ENCODE data around the gene FMO2. TPM values are rescaled to one million over a fixed set of nuclear protein-coding genes. Genes with fewer than 3 reads are reported as not detected.

FMO2 gene
- total and polyA plus RNA-seq, 4 donors = 157 to 232 (median 198) TPM

- WGBS, 2 donors = 49 to 52% methylated on average over 8 of the region's 8 CpGs
- intact Hi-C loops (cut with DNase I) = loop anchor here (2.0 to 5.0 kb wide), 3 partner anchors 45 to 75 kb away; partner anchors contain the start of gene FMO2 (in 1 of the 2)
- Histone ChIP-seq H3K4me1 (ENCODE audit: control insufficient read depth in 1 of 2, insufficient read depth in 2 of 2, low read length in 2 of 2) (peaks cover 3% of the 10 kb centered on the region in 2 donors), H3K27ac (ENCODE audit: low read depth in 1 of 2, low read length in 2 of 2) (peak overlapping the region; percentile 90 to 95), H3K4me3 (ENCODE audit: low read length in 2 of 2) (no peak overlapping the region), H3K27me3 (ENCODE audit: control insufficient read depth in 1 of 2, insufficient read depth in 2 of 2, low read length in 1 of 2) (no peaks in the 10 kb centered on the region), H3K9me3 (ENCODE audit: control insufficient read depth, low read length) (no peaks in the 10 kb centered on the region), H3K36me3 (ENCODE audit: control insufficient read depth in 1 of 2, insufficient read depth in 2 of 2, low read length in 1 of 2) (peaks cover 0 to 1% of the 10 kb centered on the region in 2 donors)
- ATAC-seq (ENCODE audit: low FRiP score) (peak; percentile 72), DNase-seq (peak in 1 of 2 donors; percentile 39)
These were observed 42.4 kb upstream of the FMO2 start for GRCh38 chr1:171142416-171143385.

GRCh38 chr1:171150156-171150555 lies 34.9 kb upstream of the FMO2 start:
- Histone ChIP-seq H3K4me1 (ENCODE audit: control insufficient read depth in 1 of 2, insufficient read depth in 2 of 2, low read length in 2 of 2) (no peaks in the 10 kb centered on the region), H3K36me3 (ENCODE audit: control insufficient read depth in 1 of 2, insufficient read depth in 2 of 2, low read length in 1 of 2) (no peaks in the 10 kb centered on the region), H3K27me3 (ENCODE audit: control insufficient read depth in 1 of 2, insufficient read depth in 2 of 2, low read length in 1 of 2) (no peaks in the 10 kb centered on the region), H3K27ac (ENCODE audit: low read depth in 1 of 2, low read length in 2 of 2) (no peak overlapping the region), H3K9me3 (ENCODE audit: control insufficient read depth, low read length) (no peaks in the 10 kb centered on the region), H3K4me3 (ENCODE audit: low read length in 2 of 2) (no peak overlapping the region)
- WGBS, 2 donors = 82 to 90% methylated on average over 1 of the region's 1 CpG
- intact Hi-C loops (cut with DNase I) = no loop called here
- no peak for ATAC-seq (ENCODE audit: low FRiP score)
- DNase-seq = no peak

GRCh38 chr1:171152549-171152948 lies 32.6 kb upstream of the FMO2 start:
- H3K9me3 ChIP-seq (ENCODE audit: control insufficient read depth, low read length) = no peaks in the 10 kb centered on the region
- H3K4me3 ChIP-seq (ENCODE audit: low read length in 2 of 2) = no peak overlapping the region
- intact Hi-C loops (cut with DNase I) = no loop called here
- DNase-seq (no peak), ATAC-seq (ENCODE audit: low FRiP score) (no peak)
- no peak overlapping the region for H3K27ac ChIP-seq (ENCODE audit: low read depth in 1 of 2, low read length in 2 of 2)
- no peaks in the 10 kb centered on the region for H3K4me1 ChIP-seq (ENCODE audit: control insufficient read depth in 1 of 2, insufficient read depth in 2 of 2, low read length in 2 of 2)
- no peaks in the 10 kb centered on the region for H3K36me3 ChIP-seq (ENCODE audit: control insufficient read depth in 1 of 2, insufficient read depth in 2 of 2, low read length in 1 of 2)
- 78 to 90% methylated on average over 2 of the region's 2 CpGs for WGBS, 2 donors
- H3K27me3 ChIP-seq (ENCODE audit: control insufficient read depth in 1 of 2, insufficient read depth in 2 of 2, low read length in 1 of 2) = no peaks in the 10 kb centered on the region

- intact Hi-C loops (cut with DNase I) = no loop called here
- H3K9me3 ChIP-seq (ENCODE audit: control insufficient read depth, low read length) = no peaks in the 10 kb centered on the region
- H3K36me3 ChIP-seq (ENCODE audit: control insufficient read depth in 1 of 2, insufficient read depth in 2 of 2, low read length in 1 of 2) = no peaks in the 10 kb centered on the region
- DNase-seq (no peak), ATAC-seq (ENCODE audit: low FRiP score) (no peak)
- H3K27ac ChIP-seq (ENCODE audit: low read depth in 1 of 2, low read length in 2 of 2) = no peak overlapping the region
- H3K4me1 ChIP-seq (ENCODE audit: control insufficient read depth in 1 of 2, insufficient read depth in 2 of 2, low read length in 2 of 2) = no peaks in the 10 kb centered on the region
- H3K27me3 ChIP-seq (ENCODE audit: control insufficient read depth in 1 of 2, insufficient read depth in 2 of 2, low read length in 1 of 2) = no peaks in the 10 kb centered on the region
- H3K4me3 ChIP-seq (ENCODE audit: low read length in 2 of 2) = no peak overlapping the region
These were observed 29.6 kb upstream of the FMO2 start for GRCh38 chr1:171155484-171155883.

GRCh38 chr1:171158096-171158495 lies 27.0 kb upstream of the FMO2 start:
- Histone ChIP-seq H3K27ac (ENCODE audit: low read depth in 1 of 2, low read length in 2 of 2) (no peak overlapping the region), H3K36me3 (ENCODE audit: control insufficient read depth in 1 of 2, insufficient read depth in 2 of 2, low read length in 1 of 2) (no peaks in the 10 kb centered on the region), H3K27me3 (ENCODE audit: control insufficient read depth in 1 of 2, insufficient read depth in 2 of 2, low read length in 1 of 2) (no peaks in the 10 kb centered on the region), H3K4me3 (ENCODE audit: low read length in 2 of 2) (no peak overlapping the region), H3K4me1 (ENCODE audit: control insufficient read depth in 1 of 2, insufficient read depth in 2 of 2, low read length in 2 of 2) (no peaks in the 10 kb centered on the region), H3K9me3 (ENCODE audit: control insufficient read depth, low read length) (no peaks in the 10 kb centered on the region)
- no peak for DNase-seq
- WGBS, 2 donors = 55 to 70% methylated on average over 5 of the region's 5 CpGs
- no peak for ATAC-seq (ENCODE audit: low FRiP score)
- intact Hi-C loops (cut with DNase I) = no loop called here

GRCh38 chr1:171158551-171158950 lies 26.5 kb upstream of the FMO2 start:
- WGBS, 2 donors = 90 to 91% methylated on average over 3 of the region's 3 CpGs
- intact Hi-C loops (cut with DNase I) = no loop called here
- no peak overlapping the region for H3K4me3 ChIP-seq (ENCODE audit: low read length in 2 of 2)
- H3K36me3 ChIP-seq (ENCODE audit: control insufficient read depth in 1 of 2, insufficient read depth in 2 of 2, low read length in 1 of 2) = no peaks in the 10 kb centered on the region
- no peaks in the 10 kb centered on the region for H3K9me3 ChIP-seq (ENCODE audit: control insufficient read depth, low read length)
- no peak for ATAC-seq (ENCODE audit: low FRiP score)
- no peak for DNase-seq
- H3K27ac ChIP-seq (ENCODE audit: low read depth in 1 of 2, low read length in 2 of 2) = no peak overlapping the region
- H3K4me1 ChIP-seq (ENCODE audit: control insufficient read depth in 1 of 2, insufficient read depth in 2 of 2, low read length in 2 of 2) = no peaks in the 10 kb centered on the region
- no peaks in the 10 kb centered on the region for H3K27me3 ChIP-seq (ENCODE audit: control insufficient read depth in 1 of 2, insufficient read depth in 2 of 2, low read length in 1 of 2)

- Histone ChIP-seq H3K27ac (ENCODE audit: low read depth in 1 of 2, low read length in 2 of 2) (no peak overlapping the region), H3K9me3 (ENCODE audit: control insufficient read depth, low read length) (no peaks in the 10 kb centered on the region), H3K27me3 (ENCODE audit: control insufficient read depth in 1 of 2, insufficient read depth in 2 of 2, low read length in 1 of 2) (no peaks in the 10 kb centered on the region), H3K4me1 (ENCODE audit: control insufficient read depth in 1 of 2, insufficient read depth in 2 of 2, low read length in 2 of 2) (no peaks in the 10 kb centered on the region), H3K4me3 (ENCODE audit: low read length in 2 of 2) (no peak overlapping the region), H3K36me3 (ENCODE audit: control insufficient read depth in 1 of 2, insufficient read depth in 2 of 2, low read length in 1 of 2) (no peaks in the 10 kb centered on the region)
- WGBS, 2 donors = 92 to 96% methylated on average over 2 of the region's 2 CpGs
- ATAC-seq (ENCODE audit: low FRiP score) = no peak
- intact Hi-C loops (cut with DNase I) = no loop called here
- DNase-seq = no peak
These were observed 26.0 kb upstream of the FMO2 start for GRCh38 chr1:171159148-171159547.

GRCh38 chr1:171160211-171160610 lies 24.9 kb upstream of the FMO2 start:
- intact Hi-C loops (cut with DNase I) = no loop called here
- ATAC-seq (ENCODE audit: low FRiP score) (no peak), DNase-seq (no peak)
- WGBS, 2 donors = 11 to 14% methylated on average over 3 of the region's 3 CpGs
- Histone ChIP-seq H3K4me3 (ENCODE audit: low read length in 2 of 2) (no peak overlapping the region), H3K4me1 (ENCODE audit: control insufficient read depth in 1 of 2, insufficient read depth in 2 of 2, low read length in 2 of 2) (no peaks in the 10 kb centered on the region), H3K27me3 (ENCODE audit: control insufficient read depth in 1 of 2, insufficient read depth in 2 of 2, low read length in 1 of 2) (no peaks in the 10 kb centered on the region), H3K9me3 (ENCODE audit: control insufficient read depth, low read length) (no peaks in the 10 kb centered on the region), H3K36me3 (ENCODE audit: control insufficient read depth in 1 of 2, insufficient read depth in 2 of 2, low read length in 1 of 2) (no peaks in the 10 kb centered on the region), H3K27ac (ENCODE audit: low read depth in 1 of 2, low read length in 2 of 2) (peak overlapping the region; percentile 4 to 14)

All from aorta (tissue), 5 donors.